Parathyroid adenoma (tissue), 2 donors: ENCODE results near the gene ADGRL3.

ENCODE experiments used
- H2AFZ ChIP-seq: fragments of 300-600 bp; sonication (generic); one replicate; pipeline ENCODE4 v1.7.0; 2017; ENCODE audit warnings: antibody characterized with exemption, mild to moderate bottlenecking
- H3K27ac ChIP-seq: fragments of 300-600 bp; sonication (generic); one replicate; pipeline ENCODE4 v1.7.0; 2017
- H3K27me3 ChIP-seq: fragments of 300-600 bp; sonication (generic); one replicate; pipeline ENCODE4 v1.7.0; 2017; ENCODE audit warnings: low read length; ENCODE audit not compliant: control insufficient read depth, insufficient read depth
- H3K36me3 ChIP-seq: fragments of 300-600 bp; sonication (generic); one replicate; pipeline ENCODE4 v1.7.0; 2017; ENCODE audit warnings: low read length; ENCODE audit not compliant: control insufficient read depth, insufficient read depth
- H3K4me1 ChIP-seq: fragments of 300-600 bp; sonication (generic); one replicate; pipeline ENCODE4 v1.7.0; 2017; ENCODE audit warnings: control low read depth
- H3K4me2 ChIP-seq: fragments of 300-600 bp; sonication (generic); one replicate; pipeline ENCODE4 v1.7.0; 2017; ENCODE audit warnings: low read length
- H3K4me3 ChIP-seq: fragments of 300-600 bp; sonication (generic); one replicate; pipeline ENCODE4 v1.7.0; 2017; ENCODE audit warnings: low read depth, low read length
- H3K79me2 ChIP-seq: fragments of 300-600 bp; sonication (generic); one replicate; pipeline ENCODE4 v1.7.0; 2017; ENCODE audit warnings: control low read depth
- H3K9ac ChIP-seq: fragments of 300-600 bp; sonication (generic); one replicate; pipeline ENCODE4 v1.7.0; 2017; ENCODE audit warnings: mild to moderate bottlenecking
- H3K9me3 ChIP-seq: fragments of 300-600 bp; sonication (generic); one replicate; pipeline ENCODE4 v1.7.0; 2017; ENCODE audit warnings: low read length; ENCODE audit not compliant: control insufficient read depth
- CTCF ChIP-seq: fragments of 300-600 bp; sonication (generic); IDR thresholded peaks from one replicate; pipeline ENCODE4 v1.7.0; 2017; ENCODE audit warnings: antibody characterized with exemption, mild to moderate bottlenecking
- donor health status: primary hyperparathyroidism.

ADGRL3 gene

GRCh38 chr4:61785761-61786160, 585.6 kb downstream of the ADGRL3 start:
- H3K9me3 ChIP-seq: no peaks in the 10 kb centered on the region
- H3K79me2 ChIP-seq: no peaks in the 10 kb centered on the region
- H3K9ac ChIP-seq: no peak overlapping the region
- H3K27ac ChIP-seq: no peak overlapping the region
- H3K4me2 ChIP-seq: no peak overlapping the region
- H2AFZ ChIP-seq: no peak overlapping the region
- no peak for TF ChIP-seq CTCF
- no peaks in the 10 kb centered on the region for H3K36me3 ChIP-seq
- H3K27me3 ChIP-seq: no peaks in the 10 kb centered on the region
- no peak overlapping the region for H3K4me3 ChIP-seq
- H3K4me1 ChIP-seq: no peaks in the 10 kb centered on the region

DNA sequence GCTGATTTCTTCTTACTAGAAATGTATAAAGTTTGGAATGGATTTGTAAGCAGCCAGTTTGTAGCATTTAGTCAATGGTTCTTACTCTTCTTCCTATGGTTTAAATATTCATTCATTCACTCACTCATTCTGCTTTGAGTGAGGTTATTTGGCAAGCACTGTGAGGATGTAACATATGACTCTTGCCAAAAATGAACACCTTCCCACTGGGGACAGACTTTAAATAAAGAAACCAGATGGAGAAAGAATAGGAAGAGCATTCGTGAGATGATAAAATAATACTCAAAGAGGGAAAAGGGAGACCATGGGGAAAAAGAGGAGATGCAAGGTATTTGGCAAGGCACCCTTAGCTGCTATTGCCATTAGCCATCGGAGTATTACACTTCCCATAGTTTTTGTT, 586.1 kb downstream of the ADGRL3 start:
- Histone ChIP-seq H3K9ac (no peak overlapping the region), H3K9me3 (no peaks in the 10 kb centered on the region), H3K27ac (no peak overlapping the region), H3K79me2 (no peaks in the 10 kb centered on the region), H3K27me3 (no peaks in the 10 kb centered on the region), H3K4me3 (no peak overlapping the region), H3K36me3 (no peaks in the 10 kb centered on the region), H3K4me2 (no peak overlapping the region), H2AFZ (no peak overlapping the region), H3K4me1 (no peaks in the 10 kb centered on the region)
- no peak for TF ChIP-seq CTCF

- no peak for TF ChIP-seq CTCF
- Histone ChIP-seq H3K27me3 (no peaks in the 10 kb centered on the region), H3K4me2 (no peak overlapping the region), H3K4me1 (no peaks in the 10 kb centered on the region), H3K9me3 (no peaks in the 10 kb centered on the region), H3K79me2 (no peaks in the 10 kb centered on the region), H3K4me3 (no peak overlapping the region), H3K36me3 (no peaks in the 10 kb centered on the region), H3K27ac (no peak overlapping the region), H3K9ac (no peak overlapping the region), H2AFZ (no peak overlapping the region)
These were observed 595.9 kb downstream of the ADGRL3 start for GRCh38 chr4:61795998-61796397.

DNA sequence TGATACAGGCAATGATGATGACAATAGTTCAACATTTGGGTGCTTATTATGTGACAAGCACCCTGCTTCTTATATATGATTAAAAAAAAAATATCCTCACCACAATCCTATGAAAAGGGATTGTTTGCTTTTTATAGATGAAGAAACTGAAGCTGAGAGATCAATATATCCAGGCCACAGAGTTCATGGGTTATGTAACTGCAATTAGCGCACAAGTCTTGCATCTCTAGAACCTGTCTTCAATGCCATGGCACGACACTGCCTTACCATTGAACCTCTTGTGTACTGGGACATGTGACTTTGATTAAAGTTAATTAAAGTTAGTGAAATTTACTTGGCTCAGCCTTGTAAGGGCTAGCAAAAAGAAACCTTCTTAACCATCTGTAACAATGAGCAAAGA, 599.7 kb downstream of the ADGRL3 start:
- Histone ChIP-seq H3K4me2 (no peak overlapping the region), H3K27ac (no peak overlapping the region), H3K4me1 (no peaks in the 10 kb centered on the region), H3K9ac (no peak overlapping the region), H2AFZ (no peak overlapping the region), H3K36me3 (no peaks in the 10 kb centered on the region), H3K79me2 (no peaks in the 10 kb centered on the region), H3K4me3 (no peak overlapping the region), H3K9me3 (no peaks in the 10 kb centered on the region), H3K27me3 (no peaks in the 10 kb centered on the region)
- no peak for TF ChIP-seq CTCF

- Histone ChIP-seq H3K36me3 (no peaks in the 10 kb centered on the region), H3K9me3 (no peaks in the 10 kb centered on the region), H3K27ac (no peak overlapping the region), H3K4me1 (no peaks in the 10 kb centered on the region), H3K27me3 (no peaks in the 10 kb centered on the region), H3K9ac (no peak overlapping the region), H3K79me2 (no peaks in the 10 kb centered on the region), H2AFZ (no peak overlapping the region), H3K4me3 (no peak overlapping the region), H3K4me2 (no peak overlapping the region)
- TF ChIP-seq CTCF: no peak
These were observed 605.1 kb downstream of the ADGRL3 start for GRCh38 chr4:61805227-61805626.
